Stomach (tissue), 9 donors: ENCODE data around the gene AJAP1. TPM values are rescaled to one million over a fixed set of nuclear protein-coding genes. Genes with fewer than 3 reads are reported as not detected.

Experiments
- DNase-seq, 2 donors: peaks; one replicate each; pipeline versions ENCODE4 v3.0.0 to v3.0.0-alpha.2; 2013 to 2019
- H3K27ac ChIP-seq, 5 donors: fragments of 200-600 bp in 4 of 5; sonication (generic) in 4 of 5; one replicate each; pipeline ENCODE4 v1.5.1; 2013 to 2019; ENCODE audit warnings: mild to moderate bottlenecking in 1 of 5, moderate library complexity in 1 of 5
- H3K27me3 ChIP-seq, 3 donors: fragments of 200-600 bp; sonication (generic); one replicate each; pipeline ENCODE4 v1.5.1; 2017 to 2019; ENCODE audit warnings: mixed run types in 1 of 3
- H3K36me3 ChIP-seq, 4 donors: fragments of 200-600 bp; sonication (generic); 1 replicate in 3 of 4; 2 replicates in 1 of 4; pipeline ENCODE4 v1.5.1; 2016 to 2019
- H3K4me1 ChIP-seq, 4 donors: fragments of 200-600 bp; sonication (generic); one replicate each; pipeline ENCODE4 v1.5.1; 2016 to 2019
- H3K4me3 ChIP-seq, 4 donors: fragments of 200-600 bp; sonication (generic) in 3 of 4; one replicate each; pipeline ENCODE4 v1.5.1; 2016 to 2019; ENCODE audit warnings: mild to moderate bottlenecking in 1 of 4
- H3K9me3 ChIP-seq, 4 donors: fragments of 200-600 bp; sonication (generic); one replicate each; pipeline ENCODE4 v1.5.1; 2016 to 2019
- CTCF ChIP-seq, 7 experiments: fragments of 450-650 bp in 4 of 7; fragments of 200-600 bp in 3 of 7; sonication (generic) in 3 of 7; IDR thresholded peaks; one replicate each; pipeline ENCODE4 v1.5.1; 2016 to 2019; ENCODE audit warnings: antibody characterized with exemption in 7 of 7, control low read depth in 2 of 7, mild to moderate bottlenecking in 1 of 7
- EP300 ChIP-seq: sonication (generic); formaldehyde crosslinking; IDR thresholded peaks from one replicate; pipeline ENCODE4 v1.6.1; 2017; ENCODE audit warnings: antibody characterized with exemption
- POLR2A ChIP-seq, 4 donors: fragments of 450-650 bp; IDR thresholded peaks; one replicate each; pipeline ENCODE4 v1.6.1; 2016; ENCODE audit warnings: antibody characterized with exemption in 4 of 4, control low read depth in 2 of 4, mild to moderate bottlenecking in 1 of 4, moderate library complexity in 1 of 4
- POLR2AphosphoS5 ChIP-seq, 3 donors: sonication (generic); formaldehyde crosslinking; IDR thresholded peaks; one replicate each; pipeline ENCODE4 v1.6.1; 2016; ENCODE audit warnings: antibody characterized with exemption in 3 of 3
- WGBS, 5 donors: extraction: QIAGEN DNeasy Blood & Tissue Kit in 3 of 5; methylation state at CpG; one replicate each; pipeline versions ENCODE4 v1.1.5 to v1.1.7; 2013 to 2018; 5-methylcytosine and 5-hydroxymethylcytosine counted together
- intact Hi-C: fragments of 100-400 bp; cut with DNase I; formaldehyde crosslinking; loops from one replicate; pipeline ENCODE4 v1.15.1; 2023; ENCODE audit warnings: low total_unique reads
- polyA plus RNA-seq, 3 donors: library from polyadenylated mRNA; stranded (reverse); fragments of 200-250 nt; gene quantifications; one replicate each; pipeline ENCODE4 v1.2.3, GENCODE V29; 2013
- total RNA-seq, 5 donors: library from RNA; depleted of rRNA; stranded (reverse); fragments of >200 nt; gene quantifications; one replicate each; pipeline versions ENCODE4 v1.1.0 to v1.2.3, GENCODE V29; 2014 to 2016
- donor health status: healthy with polysubstance abuse.
- donor health status: Bipolar disorder and iron deficiency.
- donor health status: healthy.

AJAP1 gene
- total and polyA plus RNA-seq, 8 donors, result 0.10 to 1.1 (median 0.14) TPM; not detected in 3

- H3K4me1 ChIP-seq, result no peaks in the 10 kb centered on the region
- H3K36me3 ChIP-seq, result no peaks in the 10 kb centered on the region
- no peak for DNase-seq
- H3K4me3 ChIP-seq, result no peak overlapping the region
- H3K27ac ChIP-seq, result no peak overlapping the region
- WGBS, 5 donors, result 44 to 60% (median 51%) methylated on average over 7 of the region's 7 CpGs
- H3K9me3 ChIP-seq, result peaks cover 3 to 14% (median 5%) of the 10 kb centered on the region in 4 donors
- peaks cover 0 to 38% (median 3%) of the 10 kb centered on the region in 3 donors for H3K27me3 ChIP-seq
- TF ChIP-seq POLR2A (IDR thresholded peaks at IDR 0.05) (no peak), CTCF (IDR thresholded peaks at IDR 0.05) (no peak), POLR2AphosphoS5 (IDR thresholded peaks at IDR 0.05) (no peak), EP300 (no peak)
- intact Hi-C loops, result no loop called here
Measured at GRCh38 chr1:4684864-4685522, 30.6 kb downstream of the AJAP1 start.

DNA sequence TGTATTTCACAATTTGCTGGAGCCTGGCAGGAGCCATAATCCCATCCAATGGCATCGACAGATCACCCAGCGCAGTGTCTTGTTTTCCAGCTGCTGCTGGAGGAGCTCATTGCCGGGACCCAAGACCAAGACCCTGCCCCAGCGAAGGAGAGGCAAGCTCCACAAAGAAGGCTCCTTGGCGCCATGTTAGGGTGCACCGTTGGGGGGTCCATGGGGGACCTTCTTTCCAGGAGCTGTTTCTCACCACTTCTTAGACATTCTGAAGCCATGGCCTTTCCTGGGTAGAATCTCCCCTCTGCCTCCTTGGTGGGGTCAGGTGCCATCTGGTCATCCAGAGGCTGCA lies 31.1 kb downstream of the AJAP1 start:
- peaks cover 0 to 38% (median 3%) of the 10 kb centered on the region in 3 donors for H3K27me3 ChIP-seq
- intact Hi-C loops, result no loop called here
- WGBS, 5 donors, result 79 to 92% (median 87%) methylated on average over 4 to 6 of the region's 6 CpGs
- peaks cover 0 to 9% (median under 1%) of the 10 kb centered on the region in 4 donors for H3K9me3 ChIP-seq
- no peak overlapping the region for H3K4me3 ChIP-seq
- no peaks in the 10 kb centered on the region for H3K4me1 ChIP-seq
- no peak overlapping the region for H3K27ac ChIP-seq
- no peak for DNase-seq
- no peaks in the 10 kb centered on the region for H3K36me3 ChIP-seq
- no peak for TF ChIP-seq POLR2AphosphoS5 (IDR thresholded peaks at IDR 0.05)
- TF ChIP-seq EP300, result no peak
- no peak for TF ChIP-seq CTCF (IDR thresholded peaks at IDR 0.05)
- TF ChIP-seq POLR2A (IDR thresholded peaks at IDR 0.05), result no peak

- Histone ChIP-seq H3K9me3 (no peaks in the 10 kb centered on the region), H3K4me3 (no peak overlapping the region), H3K4me1 (no peaks in the 10 kb centered on the region), H3K27me3 (peaks cover 0 to 32% (median 0%) of the 10 kb centered on the region in 3 donors), H3K36me3 (no peaks in the 10 kb centered on the region), H3K27ac (no peak overlapping the region)
- WGBS, 5 donors, result 79 to 87% (median 83%) methylated on average over 10 to 11 of the region's 11 CpGs
- intact Hi-C loops, result no loop called here
- no peak for DNase-seq
- TF ChIP-seq POLR2AphosphoS5 (IDR thresholded peaks at IDR 0.05) (no peak), EP300 (no peak), POLR2A (IDR thresholded peaks at IDR 0.05) (no peak), CTCF (IDR thresholded peaks at IDR 0.05) (no peak)
Measured at GRCh38 chr1:4687943-4688342, 33.5 kb downstream of the AJAP1 start.

DNA sequence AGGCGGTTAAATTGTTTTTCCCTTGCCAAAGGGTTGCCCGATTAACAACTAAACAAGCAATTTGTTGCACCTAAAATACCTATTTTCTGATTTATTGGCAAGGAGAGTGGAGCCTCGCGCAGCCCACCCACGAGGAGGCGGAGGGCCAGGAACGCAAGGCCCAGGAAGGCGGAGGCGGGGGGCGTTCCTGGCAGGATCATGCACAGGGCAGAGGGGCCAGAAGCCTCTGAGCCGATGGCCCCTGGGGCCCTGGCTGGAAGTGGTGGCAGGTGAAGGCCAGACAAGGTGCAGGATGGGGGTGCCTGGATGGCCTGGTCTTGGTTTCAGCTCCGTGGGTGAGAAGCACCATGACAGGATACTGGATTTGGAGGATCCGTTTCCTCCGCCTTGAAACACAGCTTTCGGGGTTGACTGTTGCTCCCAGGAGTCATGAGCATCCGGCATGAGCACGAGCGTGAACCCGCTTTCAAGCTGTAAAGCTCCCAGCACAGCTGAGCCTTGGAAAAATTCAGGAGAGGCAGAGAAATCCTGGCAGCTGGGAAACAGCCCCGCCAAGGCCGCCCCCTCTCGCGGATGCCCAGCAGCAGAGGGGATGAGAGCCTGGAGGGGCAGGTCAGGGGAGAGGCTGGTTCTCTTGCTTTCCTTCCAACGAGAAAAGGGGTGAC lies 35.0 kb downstream of the AJAP1 start:
- Histone ChIP-seq H3K9me3 (no peaks in the 10 kb centered on the region), H3K36me3 (no peaks in the 10 kb centered on the region), H3K4me3 (no peak overlapping the region), H3K27me3 (peaks cover 0 to 23% (median 0%) of the 10 kb centered on the region in 3 donors), H3K27ac (no peak overlapping the region), H3K4me1 (no peaks in the 10 kb centered on the region)
- DNase-seq, result no peak
- TF ChIP-seq CTCF (IDR thresholded peaks at IDR 0.05), result no peak
- TF ChIP-seq POLR2A (IDR thresholded peaks at IDR 0.05), result no peak
- intact Hi-C loops, result no loop called here
- WGBS, 5 donors, result 79 to 88% (median 86%) methylated on average over 23 to 24 of the region's 24 CpGs
